Measurements from ENCODE around the gene USH1C. TPM values are rescaled to one million over a fixed set of nuclear protein-coding genes. Genes with fewer than 3 reads are reported as not detected.

USH1C gene
- total RNA-seq, 2 donors from 2014 or later: 12.7 to 20.8 TPM

DNA sequence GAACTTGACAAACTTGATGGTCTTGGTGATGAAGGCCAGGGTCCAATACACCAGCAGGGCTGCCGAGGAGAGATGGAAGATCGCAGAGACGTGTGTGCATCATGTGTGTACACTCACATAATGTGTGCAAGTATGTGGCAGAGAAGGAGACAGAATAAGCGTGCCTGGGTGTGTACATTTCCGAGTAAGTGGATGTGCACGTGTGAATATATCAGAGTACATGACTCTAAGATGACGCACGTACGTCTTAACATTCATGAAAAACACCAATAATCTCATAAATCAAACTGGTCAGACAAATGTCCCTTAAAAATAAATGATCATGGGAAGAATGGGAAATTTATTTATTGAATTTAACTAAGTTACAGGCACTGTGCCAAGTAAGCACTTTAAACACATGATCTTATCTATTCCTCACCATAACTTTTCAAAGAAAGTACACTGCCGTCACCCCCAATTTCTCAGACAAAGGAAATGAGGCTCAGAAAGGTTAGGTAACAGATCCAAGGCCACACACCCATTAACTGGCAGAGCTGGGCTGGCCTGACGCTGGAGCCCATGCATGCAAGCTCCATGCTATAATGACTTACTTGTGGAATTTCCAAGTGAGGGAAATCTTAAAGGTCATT, 80.6 kb downstream of the USH1C start:
- no peak overlapping the region for H3K27ac ChIP-seq
- no peaks in the 10 kb centered on the region for H3K9me3 ChIP-seq
- no peaks in the 10 kb centered on the region for H3K36me3 ChIP-seq (replicated peaks in 1 of 2; ENCODE audit: insufficient read depth in 1 of 2, low read depth in 2 of 2)
- ATAC-seq (no peak), DNase-seq (no peak)
- no peaks in the 10 kb centered on the region for H3K27me3 ChIP-seq
- no peak overlapping the region for H3K4me3 ChIP-seq
- no peak for TF ChIP-seq POLR2A (IDR thresholded peaks at IDR 0.05)
- TF ChIP-seq, protein P1, sequence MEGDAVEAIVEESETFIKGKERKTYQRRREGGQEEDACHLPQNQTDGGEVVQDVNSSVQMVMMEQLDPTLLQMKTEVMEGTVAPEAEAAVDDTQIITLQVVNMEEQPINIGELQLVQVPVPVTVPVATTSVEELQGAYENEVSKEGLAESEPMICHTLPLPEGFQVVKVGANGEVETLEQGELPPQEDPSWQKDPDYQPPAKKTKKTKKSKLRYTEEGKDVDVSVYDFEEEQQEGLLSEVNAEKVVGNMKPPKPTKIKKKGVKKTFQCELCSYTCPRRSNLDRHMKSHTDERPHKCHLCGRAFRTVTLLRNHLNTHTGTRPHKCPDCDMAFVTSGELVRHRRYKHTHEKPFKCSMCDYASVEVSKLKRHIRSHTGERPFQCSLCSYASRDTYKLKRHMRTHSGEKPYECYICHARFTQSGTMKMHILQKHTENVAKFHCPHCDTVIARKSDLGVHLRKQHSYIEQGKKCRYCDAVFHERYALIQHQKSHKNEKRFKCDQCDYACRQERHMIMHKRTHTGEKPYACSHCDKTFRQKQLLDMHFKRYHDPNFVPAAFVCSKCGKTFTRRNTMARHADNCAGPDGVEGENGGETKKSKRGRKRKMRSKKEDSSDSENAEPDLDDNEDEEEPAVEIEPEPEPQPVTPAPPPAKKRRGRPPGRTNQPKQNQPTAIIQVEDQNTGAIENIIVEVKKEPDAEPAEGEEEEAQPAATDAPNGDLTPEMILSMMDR (IDR thresholded peaks at IDR 0.05): no peak
- intact Hi-C loops (cut with DNase I): no loop called here
- WGBS, 2 donors: 73% methylated on average over 11 of the region's 11 CpGs
- H3K4me1 ChIP-seq: no peaks in the 10 kb centered on the region

DNA sequence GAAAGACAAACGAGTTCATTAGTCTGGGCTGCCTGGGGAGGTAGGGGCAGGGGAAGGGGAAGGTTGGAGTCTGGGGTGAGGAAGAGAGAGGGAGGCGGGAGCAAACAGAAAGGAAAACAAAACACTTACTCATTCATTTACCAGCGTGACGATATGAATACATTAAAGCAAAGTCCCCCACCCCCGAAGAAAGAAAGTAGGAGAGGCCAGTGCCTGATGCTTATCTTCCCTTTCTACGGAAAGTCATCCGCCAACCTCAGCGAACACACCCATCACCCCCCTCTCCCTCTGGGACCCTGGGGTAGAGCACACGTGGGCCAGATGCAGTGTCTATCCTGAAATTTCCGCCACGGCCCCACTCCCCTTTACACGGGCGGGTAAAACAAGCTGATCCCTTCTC, 81.3 kb downstream of the USH1C start:
- no peak for DNase-seq
- intact Hi-C loops (cut with DNase I): no loop called here
- Histone ChIP-seq H3K4me1 (no peaks in the 10 kb centered on the region), H3K36me3 (replicated peaks in 1 of 2; ENCODE audit: insufficient read depth in 1 of 2, low read depth in 2 of 2) (no peaks in the 10 kb centered on the region), H3K9me3 (no peaks in the 10 kb centered on the region), H3K27ac (no peak overlapping the region), H3K4me3 (no peak overlapping the region), H3K27me3 (no peaks in the 10 kb centered on the region)
- 76 to 80% methylated on average over 13 of the region's 13 CpGs for WGBS, 2 donors
- ATAC-seq: no peak
- TF ChIP-seq POLR2A (IDR thresholded peaks at IDR 0.05): no peak
- TF ChIP-seq, protein P1 (IDR thresholded peaks at IDR 0.05): no peak

DNA sequence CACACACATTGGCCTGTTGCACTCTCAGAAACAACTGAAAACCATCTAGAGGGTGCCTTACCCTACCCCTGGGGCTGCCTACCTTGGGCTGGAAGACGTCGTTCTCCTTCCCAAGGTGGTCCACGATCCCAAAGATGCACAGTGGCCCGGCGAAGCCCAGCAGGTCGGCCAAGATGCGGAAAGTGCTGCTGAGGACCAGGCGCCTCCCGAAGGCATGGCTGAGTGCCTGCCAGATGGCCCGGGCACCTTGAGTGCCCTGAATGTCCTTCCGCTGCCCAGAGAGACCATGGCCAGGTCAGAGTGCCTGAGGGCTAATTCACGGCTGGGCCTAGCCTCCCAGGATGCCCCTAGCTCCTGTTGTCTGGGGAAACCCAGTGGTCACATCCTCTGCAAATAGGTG, 83.8 kb downstream of the USH1C start:
- intact Hi-C loops (cut with DNase I): no loop called here
- DNase-seq: no peak

DNA sequence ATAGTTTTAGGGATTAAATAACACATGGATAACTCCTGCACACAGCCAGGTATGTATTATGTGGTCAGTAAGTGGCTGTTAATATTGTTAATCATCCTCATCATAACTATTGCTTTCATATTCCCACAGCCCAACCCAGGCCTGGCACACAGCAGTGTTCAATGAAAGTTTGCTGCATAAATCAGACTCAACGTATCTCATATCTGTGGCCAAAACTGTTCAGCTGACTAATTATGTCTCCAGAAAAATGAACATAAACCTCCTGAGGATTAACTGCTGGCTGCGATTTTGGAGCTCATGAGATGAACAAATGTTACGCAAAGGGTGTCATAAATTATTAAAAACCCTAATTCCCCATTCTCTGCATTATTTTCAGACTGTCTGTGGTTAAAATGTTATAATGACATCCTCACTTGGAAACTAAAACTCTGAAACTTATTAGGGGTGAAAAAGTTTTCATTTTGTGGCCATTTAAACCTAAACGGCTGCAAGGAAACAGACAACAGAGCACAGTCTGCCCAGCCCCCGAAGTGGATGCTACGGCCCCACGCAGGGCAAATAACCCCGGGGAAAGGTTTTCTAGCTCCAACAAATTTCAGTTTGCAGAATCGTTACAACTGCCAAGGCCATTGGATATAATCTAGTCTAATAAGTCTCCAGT, 84.8 kb downstream of the USH1C start:
- ATAC-seq (no peak), DNase-seq (no peak)
- Histone ChIP-seq H3K4me3 (no peak overlapping the region), H3K27me3 (no peaks in the 10 kb centered on the region), H3K9me3 (no peaks in the 10 kb centered on the region), H3K36me3 (replicated peaks in 1 of 2; ENCODE audit: insufficient read depth in 1 of 2, low read depth in 2 of 2) (no peaks in the 10 kb centered on the region), H3K4me1 (no peaks in the 10 kb centered on the region), H3K27ac (no peak overlapping the region)
- 57 to 58% methylated on average over 9 of the region's 9 CpGs for WGBS, 2 donors
- intact Hi-C loops (cut with DNase I): no loop called here
- TF ChIP-seq POLR2A (IDR thresholded peaks at IDR 0.05): no peak
- TF ChIP-seq, protein P1 (IDR thresholded peaks at IDR 0.05): no peak

More for the DNA sequence above, 83.8 kb downstream of the USH1C start:
- Histone ChIP-seq H3K4me3 (no peak overlapping the region), H3K27me3 (no peaks in the 10 kb centered on the region), H3K27ac (no peak overlapping the region), H3K9me3 (no peaks in the 10 kb centered on the region), H3K36me3 (replicated peaks in 1 of 2; ENCODE audit: insufficient read depth in 1 of 2, low read depth in 2 of 2) (no peaks in the 10 kb centered on the region), H3K4me1 (no peaks in the 10 kb centered on the region)
- TF ChIP-seq POLR2A (IDR thresholded peaks at IDR 0.05): no peak
- TF ChIP-seq, protein P1 (IDR thresholded peaks at IDR 0.05): no peak
- WGBS, 2 donors: 89% methylated on average over 12 of the region's 12 CpGs; no CpG with 5 or more reads in 1 of the 2 donors
- no peak for ATAC-seq

DNA sequence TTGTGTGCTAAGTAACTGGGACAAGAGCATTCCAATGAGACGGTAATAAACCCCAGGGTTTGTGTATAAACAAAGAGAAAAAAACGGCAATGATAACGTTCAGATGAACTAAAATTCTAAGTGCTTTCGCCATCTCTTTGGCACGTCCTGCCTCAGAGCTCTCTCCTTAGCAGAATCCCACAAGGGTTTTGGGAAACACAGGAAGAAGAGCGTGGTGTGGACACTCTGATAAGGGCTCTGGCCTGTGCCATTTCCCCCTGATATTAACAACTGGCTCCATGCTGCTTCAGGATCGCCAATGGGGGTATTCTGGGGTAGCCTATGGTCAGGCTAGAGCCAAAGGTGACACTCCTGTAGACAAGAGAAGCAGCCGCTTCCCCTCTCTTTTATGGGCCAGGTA, 85.9 kb downstream of the USH1C start:
- WGBS, 2 donors: 57 to 59% methylated on average over 8 of the region's 8 CpGs
- Histone ChIP-seq H3K9me3 (no peaks in the 10 kb centered on the region), H3K36me3 (replicated peaks in 1 of 2; ENCODE audit: insufficient read depth in 1 of 2, low read depth in 2 of 2) (no peaks in the 10 kb centered on the region), H3K4me3 (no peak overlapping the region), H3K4me1 (no peaks in the 10 kb centered on the region), H3K27ac (no peak overlapping the region), H3K27me3 (no peaks in the 10 kb centered on the region)
- TF ChIP-seq, protein P1 (IDR thresholded peaks at IDR 0.05): no peak
- no peak for TF ChIP-seq POLR2A (IDR thresholded peaks at IDR 0.05)
- ATAC-seq (no peak), DNase-seq (no peak)
- intact Hi-C loops (cut with DNase I): no loop called here

Data from body of pancreas (tissue), 4 donors.